ENCODE measurements around the gene KRTAP5-6. TPM values are rescaled to one million over a fixed set of nuclear protein-coding genes. Genes with fewer than 3 reads are reported as not detected.
"Not testable (repeated sequence)": the region's sequence is repeated elsewhere in the genome, so short reads cannot be mapped to it uniquely, and the experiment has no call there.

KRTAP5-6 gene
- total RNA-seq, 3 donors from 2014 or later: not detected

GRCh38 chr11:1656670-1657069 lies 40.3 kb upstream of the KRTAP5-6 start:
- intact Hi-C loops (cut with DNase I, micrococcal nuclease): no loop called here
- DNase-seq (no peak), ATAC-seq (no peak)
- no peaks in the 10 kb centered on the region for H3K9me3 ChIP-seq
- H3K4me1 ChIP-seq (ENCODE audit: low read depth): no peaks in the 10 kb centered on the region
- no peaks in the 10 kb centered on the region for H3K36me3 ChIP-seq (ENCODE audit: low read depth)
- no peak overlapping the region for H3K4me3 ChIP-seq
- no peak for TF ChIP-seq CTCF (IDR thresholded peaks at IDR 0.05)

GRCh38 chr11:1659506-1659905 lies 37.5 kb upstream of the KRTAP5-6 start:
- no peaks in the 10 kb centered on the region for H3K9me3 ChIP-seq
- intact Hi-C loops (cut with DNase I, micrococcal nuclease): no loop called here
- no peaks in the 10 kb centered on the region for H3K36me3 ChIP-seq (ENCODE audit: low read depth)
- TF ChIP-seq CTCF (IDR thresholded peaks at IDR 0.05): no peak
- H3K4me1 ChIP-seq (ENCODE audit: low read depth): no peaks in the 10 kb centered on the region
- DNase-seq (peak in 1 of 3 donors; percentile 22), ATAC-seq (no peak)
- no peak overlapping the region for H3K4me3 ChIP-seq

GRCh38 chr11:1660111-1660867 lies 36.7 kb upstream of the KRTAP5-6 start:
- no peaks in the 10 kb centered on the region for H3K36me3 ChIP-seq (ENCODE audit: low read depth)
- DNase-seq (peak in 1 of 3 donors; percentile 8), ATAC-seq (no peak)
- H3K4me1 ChIP-seq (ENCODE audit: low read depth): no peaks in the 10 kb centered on the region
- no peak overlapping the region for H3K4me3 ChIP-seq
- no peaks in the 10 kb centered on the region for H3K9me3 ChIP-seq
- intact Hi-C loops (cut with DNase I, micrococcal nuclease): no loop called here
- no peak for TF ChIP-seq CTCF (IDR thresholded peaks at IDR 0.05)

GRCh38 chr11:1661454-1662269 lies 35.3 kb upstream of the KRTAP5-6 start:
- H3K4me3 ChIP-seq; intact Hi-C loops (cut with DNase I, micrococcal nuclease); H3K9me3 ChIP-seq; H3K36me3 ChIP-seq (ENCODE audit: low read depth); H3K4me1 ChIP-seq (ENCODE audit: low read depth): not testable (repeated sequence)
- DNase-seq: peak in 1 of 3 donors; percentile 5
- ATAC-seq: peak; percentile 25

- ATAC-seq; H3K4me1 ChIP-seq (ENCODE audit: low read depth); H3K9me3 ChIP-seq; H3K36me3 ChIP-seq (ENCODE audit: low read depth); H3K4me3 ChIP-seq; intact Hi-C loops (cut with DNase I, micrococcal nuclease): not testable (repeated sequence)
- DNase-seq: peak in 1 of 3 donors; percentile 5
Measured at GRCh38 chr11:1662699-1663283, 34.2 kb upstream of the KRTAP5-6 start.

GRCh38 chr11:1665313-1665712 lies 31.7 kb upstream of the KRTAP5-6 start:
- ATAC-seq (no peak), DNase-seq (no peak)
- Histone ChIP-seq H3K9me3 (no peaks in the 10 kb centered on the region), H3K36me3 (ENCODE audit: low read depth) (no peaks in the 10 kb centered on the region), H3K4me1 (ENCODE audit: low read depth) (no peaks in the 10 kb centered on the region), H3K4me3 (no peak overlapping the region)
- no peak for TF ChIP-seq CTCF (IDR thresholded peaks at IDR 0.05)
- intact Hi-C loops (cut with DNase I, micrococcal nuclease): no loop called here

Measured in mucosa of descending colon (tissue), 3 donors.